HG02642 (cell line): Measurements from ENCODE around the gene BCS1L.
A peak's percentile ranks its signal among the peaks of the same experiment; 100 is the strongest.
"Not testable (repeated sequence)": the region's sequence is repeated elsewhere in the genome, so short reads cannot be mapped to it uniquely, and the experiment has no call there.

Source experiments
- ATAC-seq: cut with Tn5 transposase; IDR thresholded peaks from one replicate; pipeline ENCODE4 v1.9.1; 2021; ENCODE audit warnings: mild to moderate bottlenecking; ENCODE audit not compliant: unreplicated experiment, poor library complexity

Gene BCS1L

DNA sequence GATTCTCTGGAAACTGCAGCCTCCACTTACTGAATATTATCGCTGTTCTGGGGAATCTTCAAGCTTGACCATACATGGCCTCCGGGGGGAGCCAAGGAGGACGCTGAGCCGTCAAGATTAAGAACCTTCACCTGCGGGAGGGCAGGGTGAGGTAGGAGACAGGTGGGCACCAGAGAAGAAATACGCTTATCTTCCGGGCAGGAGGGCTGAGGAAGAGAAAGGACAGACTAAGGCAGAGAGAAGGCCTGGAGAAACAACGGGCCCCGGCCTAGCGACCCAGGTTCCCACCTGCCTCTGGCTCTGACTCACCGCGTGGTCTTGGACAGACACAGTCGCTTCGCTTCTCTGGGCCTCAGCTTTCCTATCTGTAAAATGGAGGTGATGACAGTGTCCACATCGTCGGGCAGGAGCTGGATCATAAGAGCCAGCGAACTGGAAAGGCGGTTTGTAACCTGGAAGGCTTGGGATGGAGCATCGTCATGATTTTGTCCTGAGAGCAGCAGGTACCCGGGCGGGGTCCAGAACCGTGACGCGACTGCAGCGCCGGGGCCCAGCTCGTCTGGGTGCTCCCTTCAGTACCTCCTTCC lies 719 bp upstream of the BCS1L start:
- peak; percentile 33 for ATAC-seq

DNA sequence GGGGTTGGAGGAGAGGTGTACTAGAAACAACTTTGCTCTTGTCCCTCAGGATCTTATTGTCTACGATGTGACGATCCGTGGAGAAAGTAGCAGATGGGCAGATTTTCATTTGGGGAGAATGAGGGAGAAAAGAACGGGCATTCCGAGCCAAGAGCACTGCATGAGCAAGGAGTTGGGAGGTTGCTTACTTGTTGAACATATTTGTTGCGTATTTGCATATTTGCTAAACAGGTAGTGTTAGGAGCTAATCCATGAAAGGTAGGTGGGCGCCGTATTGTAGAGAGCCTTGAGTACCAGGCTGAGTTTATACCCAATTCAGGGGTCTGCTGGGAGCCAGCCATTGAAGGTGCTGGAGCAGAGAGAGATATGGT lies 490 bp downstream of the BCS1L start:
- no peak for ATAC-seq

DNA sequence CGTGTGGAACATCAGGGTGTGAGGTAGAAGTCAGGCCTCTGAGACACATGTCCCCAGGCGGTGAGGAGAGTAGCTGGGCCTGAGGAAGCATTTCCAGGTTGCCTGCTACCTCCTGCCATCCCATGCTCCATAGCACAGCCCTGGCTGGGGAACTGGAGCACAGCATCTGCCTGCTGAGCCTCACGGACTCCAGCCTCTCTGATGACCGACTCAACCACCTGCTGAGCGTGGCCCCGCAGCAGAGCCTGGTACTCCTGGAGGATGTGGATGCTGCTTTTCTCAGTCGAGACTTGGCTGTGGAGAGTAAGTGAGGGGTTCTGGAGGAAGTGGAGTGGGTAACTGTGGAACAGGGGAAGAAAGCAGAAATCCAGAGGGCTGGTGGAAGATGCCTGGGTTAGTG lies 2.9 kb downstream of the BCS1L start:
- ATAC-seq = no peak

DNA sequence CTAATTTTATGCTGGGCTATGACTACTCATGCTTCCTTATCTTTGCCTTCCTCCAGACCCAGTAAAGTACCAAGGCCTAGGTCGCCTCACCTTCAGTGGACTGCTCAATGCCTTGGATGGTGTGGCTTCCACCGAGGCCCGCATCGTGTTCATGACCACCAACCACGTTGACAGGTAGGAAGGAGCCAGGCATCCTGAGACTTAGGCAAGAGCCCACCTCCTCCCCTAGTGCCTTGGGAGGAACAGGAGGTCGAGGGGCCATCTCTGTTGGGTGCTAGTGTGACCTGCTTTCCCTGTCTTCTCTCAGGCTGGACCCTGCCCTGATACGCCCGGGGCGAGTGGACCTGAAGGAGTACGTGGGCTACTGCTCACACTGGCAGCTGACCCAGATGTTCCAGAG lies 3.3 kb downstream of the BCS1L start:
- no peak for ATAC-seq

DNA sequence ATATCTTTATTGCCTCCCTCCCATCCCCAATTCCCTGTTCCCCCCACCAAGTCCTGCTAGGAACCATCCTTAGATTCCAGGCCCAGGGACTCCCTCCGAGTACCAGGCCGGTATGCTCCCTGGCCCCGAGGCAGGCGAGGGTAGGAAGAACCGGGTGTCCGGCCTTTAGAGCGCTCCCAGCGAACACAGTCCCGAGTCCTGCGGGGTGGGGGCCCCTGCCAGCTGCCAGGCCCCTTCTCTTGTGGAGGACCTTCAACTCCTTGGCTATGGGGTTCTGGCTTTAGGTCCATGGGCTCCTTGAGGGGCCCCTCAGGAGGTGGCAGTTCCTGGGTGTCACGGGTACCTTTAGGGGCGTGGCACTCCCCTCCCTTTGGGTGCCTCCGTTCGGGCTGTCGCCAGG lies 4.4 kb downstream of the BCS1L start:
- ATAC-seq = no peak

DNA sequence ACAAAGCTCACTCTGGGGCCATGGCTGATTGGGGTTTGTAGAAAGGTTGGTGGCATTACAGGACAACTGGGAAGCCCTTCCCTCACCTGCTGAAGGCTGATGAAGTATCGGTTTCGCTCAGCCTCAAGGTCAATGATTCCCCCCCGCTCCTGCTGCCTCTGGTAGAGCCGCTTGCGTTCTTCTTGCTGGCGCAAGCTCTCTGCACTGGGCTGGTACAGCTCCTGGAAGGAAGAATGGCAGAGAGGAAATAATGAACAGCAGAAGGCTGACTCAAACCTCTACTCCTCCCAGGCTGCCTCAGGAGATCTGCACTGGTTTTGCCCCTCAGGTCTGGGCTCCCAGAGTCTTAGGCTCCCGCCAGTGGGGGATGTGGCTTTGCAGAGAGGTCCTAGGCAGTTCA lies 5.2 kb downstream of the BCS1L start:
- ATAC-seq = no peak

DNA sequence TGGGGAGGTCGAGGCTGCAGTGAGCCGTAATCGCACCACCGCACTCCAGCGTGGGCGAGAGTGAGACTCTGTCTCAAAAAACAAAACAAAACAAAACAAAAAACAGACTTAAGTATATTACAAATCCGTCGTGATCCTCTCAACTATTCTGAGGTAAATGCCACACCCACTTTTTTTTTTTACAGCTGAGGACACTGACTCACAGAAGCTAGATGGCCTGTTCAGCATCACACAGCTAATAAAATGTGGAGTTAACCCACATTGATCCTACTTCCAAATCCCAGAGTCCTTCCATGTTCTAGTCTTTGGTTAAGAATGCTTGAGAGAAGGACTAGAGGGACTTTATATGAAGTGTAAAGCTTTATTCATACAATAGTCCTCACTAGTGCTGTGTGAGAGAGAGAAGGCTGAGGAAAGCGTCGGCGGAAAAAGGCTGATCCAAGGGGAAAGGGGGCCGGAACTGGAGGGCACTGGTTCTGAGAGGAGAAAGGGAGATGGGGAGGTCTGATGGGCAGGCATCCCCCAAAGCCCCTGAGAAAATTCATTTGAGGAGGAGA lies 11.7 kb downstream of the BCS1L start:
- no peak for ATAC-seq

DNA sequence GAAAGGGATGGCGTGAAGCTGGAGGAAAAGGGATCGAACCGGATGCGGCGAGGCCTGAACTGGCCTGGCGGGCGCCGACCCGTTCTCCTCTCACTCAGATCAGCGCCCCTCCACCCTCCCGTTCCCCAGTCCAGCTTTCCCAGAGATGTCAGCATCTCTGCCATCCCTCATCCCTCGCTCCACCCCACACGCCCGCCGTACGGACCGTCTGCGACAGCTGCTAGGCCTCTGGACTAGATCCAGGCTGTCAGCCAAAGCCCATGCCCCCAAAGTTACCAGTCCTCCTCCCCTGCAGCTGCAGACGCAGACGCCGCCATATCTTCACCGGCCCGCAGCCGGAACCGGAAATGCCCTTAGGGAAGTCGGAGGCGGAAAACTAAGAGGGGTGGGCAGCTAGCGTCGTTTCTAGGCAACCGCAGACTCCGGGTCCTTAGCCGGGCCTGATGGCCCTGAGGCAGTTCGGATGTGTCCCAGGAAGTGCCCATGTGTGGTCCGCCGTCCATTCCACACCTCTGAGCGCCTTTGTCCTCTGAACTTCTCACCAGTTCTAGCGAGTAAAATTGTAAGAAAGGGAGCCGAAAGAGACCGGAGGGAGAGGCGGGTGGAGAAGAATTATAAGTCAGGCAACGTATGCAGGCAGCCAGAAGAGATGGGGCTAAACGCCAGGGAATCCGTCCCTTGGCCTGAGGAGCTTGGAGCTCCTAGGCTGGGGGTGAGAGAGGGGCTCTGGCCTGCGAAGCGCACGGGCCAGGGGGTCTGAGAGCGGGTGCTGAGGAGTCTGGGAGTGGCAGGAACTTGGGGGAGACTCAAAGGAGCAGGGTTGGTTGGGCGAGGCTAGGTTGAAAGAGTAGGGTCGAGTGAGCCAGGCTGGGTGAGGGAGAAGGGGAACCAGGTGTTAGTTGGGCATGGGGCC lies 12.4 kb downstream of the BCS1L start, which contains the start of the genes RNF25 and STK36:
RNF25 (minus strand) TSS at position 349 of the 913 bp plus-strand sequence; CDS start at position 317, 32 bp downstream.
STK36 (plus strand) TSS at position 433 of the 913 bp plus-strand sequence. CDS start 744 bp downstream, outside the sequence.
- peak; percentile 98 for ATAC-seq

DNA sequence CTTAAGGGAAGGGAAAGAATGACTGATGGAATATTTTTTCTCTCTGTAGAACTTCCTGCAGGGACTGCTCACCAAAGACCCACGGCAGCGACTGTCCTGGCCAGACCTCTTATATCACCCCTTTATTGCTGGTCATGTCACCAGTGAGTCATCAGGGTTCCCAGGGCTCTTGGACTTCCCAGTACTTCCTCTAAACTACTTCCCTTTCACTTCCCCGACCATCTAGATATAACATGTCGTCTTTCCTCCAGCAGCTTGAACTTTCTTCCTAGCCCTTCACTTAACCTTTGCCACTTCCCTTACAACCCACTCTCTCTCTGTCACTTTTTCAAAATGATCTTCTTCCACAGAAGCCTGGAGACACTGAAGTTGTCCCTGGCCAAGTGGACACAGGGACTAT lies 19.6 kb downstream of the BCS1L start:
- ATAC-seq = no peak

DNA sequence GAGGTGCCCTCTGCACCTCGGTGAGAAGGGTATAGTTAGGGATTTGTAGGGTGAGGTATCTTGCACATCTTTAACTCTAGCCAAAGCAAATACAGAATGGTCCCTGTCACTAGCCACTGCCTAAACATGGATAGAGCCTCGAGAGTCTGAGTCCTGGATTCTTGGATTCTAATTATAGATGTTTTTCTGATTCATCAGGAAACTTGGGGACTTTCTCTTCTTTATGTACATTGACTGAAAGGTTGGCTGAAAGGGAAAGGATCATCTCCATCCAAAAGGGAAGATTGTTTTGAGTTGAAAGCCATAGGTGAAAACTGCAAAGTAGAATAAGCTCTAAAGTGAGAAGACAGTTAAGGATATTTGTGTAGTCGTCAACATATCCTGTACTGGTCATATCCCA lies 20.6 kb downstream of the BCS1L start:
- no peak for ATAC-seq

DNA sequence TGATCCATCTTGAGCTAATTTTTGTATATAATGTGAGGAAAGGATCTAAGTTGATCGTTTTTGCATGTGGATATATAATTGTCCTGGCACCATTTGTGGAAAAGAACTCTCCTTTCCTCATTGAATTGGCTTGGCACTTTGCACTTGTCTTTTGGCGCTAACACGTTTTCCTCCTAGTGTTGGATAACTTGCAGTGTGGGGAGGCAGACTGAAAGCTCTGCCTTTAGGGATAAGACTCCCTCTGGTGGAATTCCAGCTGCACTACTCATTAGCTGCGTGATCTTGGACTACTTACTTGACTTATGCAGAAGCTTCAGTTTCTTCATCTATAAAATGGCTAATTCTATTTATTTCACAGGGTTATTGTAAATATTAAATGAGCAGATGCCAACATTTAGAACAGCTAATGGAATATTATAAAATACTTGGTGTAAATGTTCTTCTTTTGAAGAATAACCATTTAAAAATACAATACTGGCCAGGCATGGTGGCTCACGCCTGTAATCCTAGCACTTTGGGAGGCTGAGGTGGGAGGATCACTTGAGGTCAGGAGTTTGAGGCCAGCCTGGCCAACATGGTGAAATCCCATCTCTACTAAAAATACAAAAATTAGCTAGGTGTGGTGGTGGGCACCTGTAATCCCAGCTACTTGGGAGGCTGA lies 28.0 kb downstream of the BCS1L start:
- not testable (repeated sequence) for ATAC-seq

DNA sequence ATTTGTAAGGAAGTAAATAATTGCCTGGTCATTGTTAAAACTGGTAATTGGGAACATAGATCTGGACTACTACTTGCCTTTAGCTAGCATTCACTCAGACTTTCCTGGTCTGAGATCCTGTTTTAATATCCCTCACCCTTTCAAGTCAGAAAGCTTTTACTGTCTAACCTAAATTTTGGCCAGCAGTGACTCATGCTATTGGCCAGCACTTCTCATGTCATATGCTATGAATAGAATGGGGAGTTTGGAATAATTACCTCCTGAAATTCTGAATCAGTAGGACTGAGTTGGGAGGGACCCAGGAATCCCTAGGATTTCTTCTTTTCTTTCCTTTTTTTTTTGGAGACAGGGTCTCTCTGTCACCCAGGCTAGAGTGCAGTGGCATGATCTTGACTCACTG lies 31.8 kb downstream of the BCS1L start:
- no peak for ATAC-seq

DNA sequence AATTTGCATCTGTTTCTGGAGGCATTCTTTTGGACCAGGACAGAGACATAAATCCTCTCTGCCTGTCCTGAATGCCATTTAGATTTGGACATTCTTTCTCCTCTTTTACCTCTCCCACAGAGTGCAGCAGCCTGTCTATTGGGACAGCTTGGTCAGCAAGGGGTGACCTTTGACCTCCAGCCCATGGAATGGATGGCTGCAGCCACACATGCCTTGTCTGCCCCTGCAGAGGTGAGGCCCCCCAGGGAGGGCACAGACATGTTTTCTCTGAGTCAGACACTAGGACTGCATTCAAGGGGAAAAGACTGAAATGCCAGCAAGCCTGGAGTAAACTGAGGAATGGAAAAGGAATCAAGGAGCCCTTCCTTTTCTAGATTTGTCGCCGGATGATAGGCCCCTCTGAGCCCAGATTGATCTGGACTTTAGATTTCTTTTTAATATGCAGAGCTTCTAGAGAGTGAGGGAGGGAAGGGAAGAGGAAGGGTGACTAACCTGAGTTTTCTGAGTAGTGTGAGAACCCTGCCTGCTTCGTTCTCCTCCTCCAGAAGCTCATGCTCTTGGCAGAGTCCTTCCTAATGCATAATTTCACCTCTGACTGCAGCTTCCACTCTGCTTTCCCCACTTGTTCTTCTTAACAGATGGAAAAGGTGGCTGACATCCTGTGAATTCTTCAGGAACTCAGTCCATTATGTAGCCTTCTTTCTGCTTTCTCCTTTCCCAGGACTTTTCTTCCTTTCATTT lies 35.1 kb downstream of the BCS1L start:
- ATAC-seq = no peak

DNA sequence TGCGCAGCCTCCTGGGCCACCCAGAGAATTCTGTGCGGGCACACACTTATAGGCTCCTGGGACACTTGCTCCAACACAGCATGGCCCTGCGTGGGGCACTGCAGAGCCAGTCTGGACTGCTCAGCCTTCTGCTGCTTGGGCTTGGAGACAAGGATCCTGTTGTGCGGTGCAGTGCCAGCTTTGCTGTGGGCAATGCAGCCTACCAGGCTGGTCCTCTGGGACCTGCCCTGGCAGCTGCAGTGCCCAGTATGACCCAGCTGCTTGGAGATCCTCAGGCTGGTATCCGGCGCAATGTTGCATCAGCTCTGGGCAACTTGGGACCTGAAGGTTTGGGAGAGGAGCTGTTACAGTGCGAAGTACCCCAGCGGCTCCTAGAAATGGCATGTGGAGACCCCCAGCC lies 39.4 kb downstream of the BCS1L start:
- ATAC-seq = no peak

DNA sequence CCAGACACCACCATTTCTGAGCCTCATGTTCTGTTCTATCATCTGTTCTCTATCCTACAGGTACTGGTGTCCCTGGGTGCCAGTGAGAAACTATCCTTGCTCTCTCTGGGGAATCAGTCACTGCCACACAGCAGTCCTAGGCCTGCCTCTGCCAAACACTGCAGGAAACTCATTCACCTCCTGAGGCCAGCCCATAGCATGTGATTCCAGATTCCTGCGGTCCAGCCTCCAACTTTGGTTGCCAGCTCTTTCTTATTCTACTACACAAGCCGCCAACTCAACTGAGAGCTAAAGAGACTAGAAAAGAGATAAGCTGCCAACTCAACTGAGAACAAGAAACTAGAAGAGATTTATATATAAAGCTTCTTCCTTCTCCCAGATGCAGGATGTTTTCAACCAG lies 42.3 kb downstream of the BCS1L start:
- no peak for ATAC-seq

DNA sequence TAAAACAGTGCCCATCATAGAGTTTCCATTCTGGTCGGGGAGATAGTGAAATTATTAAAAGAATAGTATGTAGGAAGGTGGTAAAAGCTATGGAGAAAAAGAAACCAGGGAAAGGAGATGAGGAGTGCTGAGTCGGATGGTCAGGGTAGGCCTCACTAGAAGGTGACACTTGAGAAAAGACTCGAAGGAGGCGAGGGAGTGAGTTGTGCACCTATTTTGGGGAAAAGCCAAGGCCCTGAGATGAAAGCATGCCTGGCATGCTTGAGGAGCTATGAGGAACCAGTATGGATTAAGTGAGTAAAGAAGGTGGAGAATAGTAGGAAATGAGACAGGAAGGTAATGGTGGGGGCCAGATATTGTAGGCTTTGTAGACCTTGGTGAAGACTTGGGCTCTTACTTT lies 43.9 kb downstream of the BCS1L start:
- no peak for ATAC-seq

DNA sequence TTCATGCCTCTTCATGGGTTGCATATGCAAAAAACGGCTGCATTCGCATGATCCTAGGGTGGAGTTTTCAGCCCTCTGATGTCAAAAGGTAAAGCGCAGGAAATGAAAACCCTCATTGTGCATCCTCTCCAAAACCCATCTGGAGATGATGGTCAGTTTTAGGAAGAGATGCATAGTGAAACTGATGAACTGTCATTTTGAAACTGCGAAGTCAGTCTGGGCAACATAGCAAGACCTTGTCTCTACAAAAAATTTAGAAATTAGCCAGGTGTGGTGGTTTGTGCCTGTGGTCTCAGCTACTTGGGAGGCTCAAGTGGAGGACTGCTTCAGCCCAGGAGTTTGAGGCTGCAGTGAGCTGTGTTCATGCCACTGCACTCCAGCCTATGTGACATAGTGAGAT lies 48.6 kb downstream of the BCS1L start:
- ATAC-seq = peak; percentile 23

DNA sequence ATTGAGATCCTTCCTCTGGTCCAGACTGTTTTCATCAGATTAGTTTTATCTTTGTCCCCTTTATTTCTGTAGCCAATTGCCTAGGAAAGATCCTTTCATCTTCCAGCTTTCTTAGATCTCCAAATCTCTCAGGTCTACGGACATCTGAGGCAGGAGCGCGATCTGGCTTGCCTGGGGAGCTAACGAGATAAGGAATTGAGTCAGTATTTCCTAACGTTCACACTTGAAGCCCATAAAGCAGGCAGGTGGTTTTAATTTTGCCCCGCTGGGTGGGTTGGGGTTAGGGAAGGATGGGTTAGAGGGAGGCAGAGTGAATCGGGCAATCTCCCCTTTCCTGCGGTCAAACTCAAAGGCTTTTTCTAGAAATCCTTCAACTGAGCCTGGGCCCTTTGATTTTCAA lies 50.4 kb downstream of the BCS1L start:
- ATAC-seq = no peak

DNA sequence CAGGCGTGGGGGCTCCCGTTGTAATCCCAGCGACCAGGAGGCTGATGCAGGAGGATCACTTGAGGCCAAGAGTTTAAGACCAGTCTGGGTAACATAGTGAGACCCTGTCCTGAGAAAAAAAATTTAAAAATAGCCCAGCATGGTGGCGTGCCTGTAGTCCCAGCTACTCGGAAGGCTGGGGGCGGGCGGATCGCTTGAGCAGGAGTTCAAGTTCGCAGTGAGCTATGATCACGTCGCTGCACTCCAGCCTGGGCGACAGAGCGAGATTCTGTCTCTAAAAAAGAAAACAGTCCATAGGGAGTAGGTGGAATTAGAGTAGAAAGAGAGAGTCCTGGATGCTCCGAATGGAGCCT lies 50.8 kb downstream of the BCS1L start:
- no peak for ATAC-seq
